A549 (cell line): ENCODE results near the gene OR6Q1. TPM values are rescaled to one million over a fixed set of nuclear protein-coding genes. Genes with fewer than 3 reads are reported as not detected.

Experiments used
- ATAC-seq, 2 experiments: fragments of 200-7000 bp in 1 of 2; fragments of >200 bp in 1 of 2; cut with Nextera tagmentation in 1 of 2; cut with Tn5 transposase in 1 of 2; 3 replicates each; pipeline versions ENCODE4 v1.8.0 to v1.9.1; 2018 to 2020; ENCODE audit warnings: mild to moderate bottlenecking in 1 of 2, moderate library complexity in 1 of 2
- CTCF ChIA-PET: fragments of 300-600 bp; sonication (Branson Sonifier 250); formaldehyde crosslinking; extraction: SDS; loops from one replicate; lab custom pipeline; 2021; ENCODE audit warnings: antibody characterized with exemption, inconsistent platforms; lab: Yijun Ruan, JAX
- POLR2A ChIA-PET: fragments of 350-600 bp; formaldehyde crosslinking; extraction: SDS; loops from one replicate; lab custom pipeline; 2021; ENCODE audit warnings: antibody characterized with exemption, inconsistent platforms; lab: Yijun Ruan, JAX
- DNase-seq, 2 experiments: peaks; one replicate each; pipeline versions ENCODE4 v3.0.0 to v3.0.0-alpha.2; 2011 to 2016; ENCODE audit warnings: low read depth in 1 of 2, low spot score in 1 of 2
- FAIRE-seq: peaks from 2 replicates; lab custom pipeline; 2011; peaks lifted over from hg19 to GRCh38; lab: Jason Lieb, UNC
- H3K27ac ChIP-seq, 2 experiments: fragments of >200 bp; sonication (Bioruptor Twin); formaldehyde crosslinking; 3 replicates each; pipeline ENCODE4 v1.5.1; 2016 to 2017
- H3K4me1 ChIP-seq: fragments of >200 bp; sonication (Bioruptor Twin); formaldehyde crosslinking; 3 replicates; pipeline ENCODE4 v1.6.1; 2016
- H3K4me2 ChIP-seq: fragments of >200 bp; sonication (Bioruptor Twin); formaldehyde crosslinking; 3 replicates; pipeline ENCODE4 v1.6.1; 2016
- H3K4me3 ChIP-seq: fragments of >200 bp; sonication (Bioruptor Twin); formaldehyde crosslinking; 3 replicates; pipeline ENCODE4 v1.5.1; 2016
- H3K9me3 ChIP-seq: fragments of >200 bp; sonication (Bioruptor Twin); formaldehyde crosslinking; 3 replicates; pipeline ENCODE4 v1.6.1; 2016
- EHF ChIP-seq: fragments of 250-450 bp; sonication (Bioruptor Pico); IDR thresholded peaks from 2 replicates; pipeline ENCODE4 v1.5.0; 2020; ENCODE audit warnings: mild to moderate bottlenecking
- ELK1 ChIP-seq: fragments of 150-350 bp; IDR thresholded peaks from 2 replicates; pipeline ENCODE4 v1.6.1; 2014; ENCODE audit warnings: low read depth, mild to moderate bottlenecking, low read length
- FOSB ChIP-seq: fragments of 250-450 bp; sonication (Bioruptor Pico); IDR thresholded peaks from 2 replicates; pipeline ENCODE4 v1.5.0; 2020; ENCODE audit warnings: mild to moderate bottlenecking, moderate library complexity
- HDAC2 ChIP-seq: fragments of 200-600 bp; sonication (generic); IDR thresholded peaks from 2 replicates; pipeline ENCODE4 v1.6.1; 2016
- HMGXB4 ChIP-seq: fragments of 250-450 bp; sonication (Bioruptor Pico); IDR thresholded peaks from 2 replicates; pipeline ENCODE4 v1.5.0; 2021; ENCODE audit warnings: mild to moderate bottlenecking, moderate library complexity, borderline replicate concordance
- MAX ChIP-seq: IDR thresholded peaks from 2 replicates; pipeline ENCODE4 v1.6.1; 2012
- MYC ChIP-seq: IDR thresholded peaks from 2 replicates; pipeline ENCODE4 v1.6.1; 2012; ENCODE audit warnings: mild to moderate bottlenecking, inconsistent platforms, low read length, improper control_type of control experiment, borderline replicate concordance
- NR3C1 ChIP-seq: fragments of >200 bp; sonication (Bioruptor Twin); formaldehyde crosslinking; IDR thresholded peaks from 3 replicates; pipeline ENCODE4 v1.6.1; 2017
- PHF8 ChIP-seq: fragments of 200-600 bp; sonication (generic); IDR thresholded peaks from 2 replicates; pipeline ENCODE4 v1.6.1; 2016; ENCODE audit warnings: low read depth, mild to moderate bottlenecking, antibody characterized with exemption, moderate library complexity, borderline replicate concordance
- POLR2A ChIP-seq: IDR thresholded peaks from 2 replicates; pipeline ENCODE4 v1.6.1; 2012; ENCODE audit warnings: mild to moderate bottlenecking, low read length
- POLR2AphosphoS2 ChIP-seq: conservative IDR thresholded peaks from 2 replicates; pipeline ENCODE4 v1.6.1; 2012; ENCODE audit warnings: low read length, improper control_type of control experiment, inconsistent platforms
- RCOR1 ChIP-seq: fragments of 150-350 bp; IDR thresholded peaks from 2 replicates; pipeline ENCODE4 v1.6.1; 2014; ENCODE audit warnings: antibody characterized with exemption, low read length, low read depth
- REST ChIP-seq: fragments of 200-600 bp; sonication (generic); IDR thresholded peaks from 2 replicates; pipeline ENCODE4 v1.6.1; 2016; ENCODE audit warnings: antibody characterized with exemption, mild to moderate bottlenecking, moderate library complexity
- RFX5 ChIP-seq: fragments of 450-650 bp; IDR thresholded peaks from 2 replicates; pipeline ENCODE4 v1.7.1; 2014; ENCODE audit warnings: antibody characterized with exemption, mild to moderate bottlenecking, moderate library complexity
- RNF2 ChIP-seq: fragments of 200-600 bp; sonication (generic); IDR thresholded peaks from 2 replicates; pipeline ENCODE4 v1.6.1; 2016; ENCODE audit warnings: low read depth, mild to moderate bottlenecking, antibody characterized with exemption, moderate library complexity, borderline replicate concordance
- TP53 ChIP-seq: fragments of 250-450 bp; sonication (Bioruptor Pico); IDR thresholded peaks from 2 replicates; pipeline ENCODE4 v1.5.0; 2021; ENCODE audit warnings: mild to moderate bottlenecking, moderate library complexity
- ZC3H11A ChIP-seq: fragments of 450-650 bp; IDR thresholded peaks from 2 replicates; pipeline ENCODE4 v1.6.1; 2014; ENCODE audit warnings: antibody characterized with exemption, mild to moderate bottlenecking
- ZSCAN20 ChIP-seq: fragments of 250-450 bp; sonication (Bioruptor Pico); IDR thresholded peaks from 2 replicates; pipeline ENCODE4 v1.8.0; 2022; ENCODE audit warnings: mild to moderate bottlenecking, moderate library complexity
- WGBS: methylation state at CpG from one replicate; pipeline ENCODE4 v1.1.6; 2017; ENCODE audit errors: missing lambda C conversion rate; 5-methylcytosine and 5-hydroxymethylcytosine counted together
- polyA plus RNA-seq, 4 experiments: library from polyadenylated mRNA; depleted of rRNA in 3 of 4; stranded (reverse); fragments of >200 nt; fragmentation: RNase III in 1 of 4; extraction: RNeasy Plus Mini Kit Qiagen cat#74134 plus additional on column Dnase treatment in 1 of 4; gene quantifications; 2 replicates in 3 of 4; 3 replicates in 1 of 4; pipeline ENCODE4 v1.2.3, GENCODE V29; 2011 to 2017

Gene OR6Q1
- polyA plus RNA-seq, 2 of the 4 experiments (the other 2 are of a cell fraction): not detected

- no peaks in the 10 kb centered on the region for H3K9me3 ChIP-seq
- no peak overlapping the region for H3K27ac ChIP-seq
- no peak overlapping the region for H3K4me2 ChIP-seq
- POLR2A ChIA-PET: no interaction called here
- peaks cover 13% of the 10 kb centered on the region; the same call in 2 of the 3 replicates for H3K4me1 ChIP-seq
- CTCF ChIA-PET: no interaction called here
- DNase-seq: no peak
- 35% methylated on average over 3 of the region's 3 CpGs for WGBS
- no peak for FAIRE-seq
- peak in 1 of 2 experiments; percentile 11; a peak in 1 of 6 replicates for ATAC-seq
- TF ChIP-seq ELK1: no peak
- no peak for TF ChIP-seq PHF8
- TF ChIP-seq MAX: no peak
- no peak for TF ChIP-seq REST
- no peak overlapping the region for H3K4me3 ChIP-seq
These were observed 29.8 kb downstream of the OR6Q1 start for GRCh38 chr11:58060535-58060934.

GRCh38 chr11:58060939-58061672 is 30.4 kb downstream of the OR6Q1 start:
- POLR2A ChIA-PET: no interaction called here
- peak in 1 of 2 experiments; percentile 19 for DNase-seq
- CTCF ChIA-PET: no interaction called here
- 12% methylated on average over 6 of the region's 6 CpGs for WGBS
- FAIRE-seq: no peak
- Histone ChIP-seq H3K4me1 (peaks cover 13% of the 10 kb centered on the region; the same call in 2 of the 3 replicates), H3K4me3 (no peak overlapping the region), H3K9me3 (no peaks in the 10 kb centered on the region), H3K4me2 (peak overlapping the region; percentile 16; the same call in 2 of the 3 replicates), H3K27ac (no peak overlapping the region)
- peak; percentile 70 to 86; a peak in 5 of 6 replicates for ATAC-seq
- TF ChIP-seq RFX5 (no peak), RCOR1 (no peak), POLR2A (no peak), HDAC2 (no peak), NR3C1 (no peak), POLR2AphosphoS2 (no peak), MAX (no peak), MYC (no peak), ZSCAN20 (no peak), ZC3H11A (no peak), TP53 (CRISPR knock-in tag) (no peak), EHF (CRISPR knock-in tag) (no peak), FOSB (CRISPR knock-in tag) (no peak)

GRCh38 chr11:58061813-58062212 is 31.1 kb downstream of the OR6Q1 start:
- peaks cover 13% of the 10 kb centered on the region; the same call in 2 of the 3 replicates for H3K4me1 ChIP-seq
- H3K27ac ChIP-seq: no peak overlapping the region
- H3K4me2 ChIP-seq: peak overlapping the region; percentile 16; the same call in 2 of the 3 replicates
- ATAC-seq (no peak; a peak in 1 of 6 replicates), DNase-seq (no peak), FAIRE-seq (no peak)
- no peak for TF ChIP-seq REST
- TF ChIP-seq FOSB (CRISPR knock-in tag): no peak
- no peak for TF ChIP-seq POLR2A
- no peak for TF ChIP-seq RNF2
- no peak for TF ChIP-seq HMGXB4 (CRISPR knock-in tag)
- no peak overlapping the region for H3K4me3 ChIP-seq
- CTCF ChIA-PET: no interaction called here
- POLR2A ChIA-PET: no interaction called here
- 24% methylated on average over 6 of the region's 6 CpGs for WGBS
- no peaks in the 10 kb centered on the region for H3K9me3 ChIP-seq
